Measurements from ENCODE around the gene KRTAP5-3.

- TF ChIP-seq CTCF (IDR thresholded peaks at IDR 0.05) (no peak), ZFX (IDR thresholded peaks at IDR 0.05; ENCODE audit: borderline replicate concordance) (no peak)
Measured at GRCh38 chr11:1633864-1634263, 25.6 kb upstream of the KRTAP5-3 start.
